Stimulated activated naive CD8-positive, alpha-beta T cell treated with anti-CD3 and anti-CD28 coated beads, Interleukin-15, Interleukin-2, amounts not matched to agents 100 ng/mL and 50 ng/mL, for 24 hours (primary cell): Measurements from ENCODE around the gene FAM193A.
"Not testable (repeated sequence)": the region's sequence is repeated elsewhere in the genome, so short reads cannot be mapped to it uniquely, and the experiment has no call there.

Experiments
- H3K27ac Mint-ChIP-seq: one replicate; pipeline ENCODE4 v1.8.0; 2021; ENCODE audit warnings: mild to moderate bottlenecking, mixed read lengths
- H3K27me3 Mint-ChIP-seq: one replicate; pipeline ENCODE4 v1.8.0; 2021; ENCODE audit warnings: mixed read lengths
- H3K36me3 Mint-ChIP-seq: one replicate; pipeline ENCODE4 v1.8.0; 2021; ENCODE audit warnings: low read depth, mixed read lengths
- H3K4me1 Mint-ChIP-seq: one replicate; pipeline ENCODE4 v1.8.0; 2021; ENCODE audit warnings: low read depth, mixed read lengths
- H3K4me3 Mint-ChIP-seq: one replicate; pipeline ENCODE4 v1.8.0; 2021; ENCODE audit warnings: mild to moderate bottlenecking, mixed read lengths
- H3K9me3 Mint-ChIP-seq: one replicate; pipeline ENCODE4 v1.8.0; 2021; ENCODE audit warnings: mixed read lengths

FAM193A gene

DNA sequence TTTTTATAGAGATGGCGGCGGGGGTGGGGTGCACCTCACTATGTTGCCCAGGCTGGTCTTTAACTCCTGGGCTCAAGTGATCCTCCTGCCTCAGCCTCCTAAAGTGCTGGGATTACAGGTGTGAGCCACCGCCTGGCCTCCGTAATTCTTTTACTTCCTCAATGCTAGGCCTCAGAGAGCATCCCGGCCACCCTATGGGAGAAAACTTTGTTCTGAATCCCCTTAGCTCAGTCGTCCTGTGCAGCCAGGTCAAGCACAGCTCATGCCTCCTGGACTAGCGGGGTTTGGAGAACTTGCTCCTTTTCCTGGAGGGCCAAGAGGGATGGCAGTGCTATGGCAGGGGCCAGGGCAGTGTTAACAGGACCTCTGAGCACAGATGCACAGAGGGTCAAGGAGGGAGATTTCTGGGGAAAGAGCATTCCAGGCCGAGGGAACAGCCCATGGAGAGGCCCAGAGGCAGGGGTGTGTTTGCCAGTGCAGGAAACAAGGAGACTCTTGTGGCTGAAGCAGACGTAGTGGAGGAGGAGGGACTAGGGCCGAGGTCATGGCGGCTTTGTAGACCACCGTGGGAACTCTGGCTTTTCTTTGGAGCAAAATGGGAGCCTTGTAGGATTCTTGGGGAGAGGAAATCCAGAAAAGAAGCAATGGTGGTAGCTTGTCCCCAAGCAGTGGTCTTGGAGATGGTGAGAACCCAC, 229.5 kb downstream of the FAM193A start:
- H3K9me3 Mint-ChIP-seq = peaks cover 4% of the 10 kb centered on the region
- H3K27ac Mint-ChIP-seq = no peak overlapping the region
- peaks cover 9% of the 10 kb centered on the region for H3K36me3 Mint-ChIP-seq
- peaks cover 29% of the 10 kb centered on the region for H3K4me1 Mint-ChIP-seq
- no peak overlapping the region for H3K4me3 Mint-ChIP-seq
- H3K27me3 Mint-ChIP-seq = no peaks in the 10 kb centered on the region

DNA sequence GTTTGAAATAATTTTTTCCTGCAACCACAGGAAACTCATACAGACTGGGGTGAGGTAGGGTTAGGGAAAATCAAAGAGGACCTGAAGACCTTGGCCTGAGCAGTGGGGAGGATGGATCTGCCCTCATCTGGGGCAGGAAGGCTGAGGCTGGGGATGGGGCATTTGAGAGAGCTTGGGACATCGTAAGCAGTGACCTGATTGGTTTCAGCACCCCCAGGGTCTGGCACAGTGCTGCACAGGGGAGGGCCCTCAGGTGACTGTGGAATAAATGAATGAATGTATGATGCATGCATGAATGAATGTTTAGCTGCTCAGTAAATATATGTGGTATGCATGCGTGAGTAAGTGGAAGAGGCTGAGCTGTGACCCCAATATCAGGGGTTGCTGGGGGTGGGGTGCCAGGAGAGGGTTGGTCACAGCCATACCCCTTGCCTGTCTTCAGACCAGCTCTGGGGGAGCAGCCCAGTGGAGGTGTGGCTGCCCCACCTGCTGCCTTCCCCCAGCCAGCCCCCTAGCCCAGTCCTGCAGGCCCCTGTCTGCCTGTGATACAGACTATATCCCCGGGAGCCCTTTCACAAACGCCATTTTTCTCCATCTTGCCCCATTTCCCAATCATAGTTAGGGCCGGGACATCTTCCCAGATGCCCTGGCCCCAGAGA, 230.7 kb downstream of the FAM193A start:
- Mint-ChIP-seq H3K9me3 (peaks cover 8% of the 10 kb centered on the region), H3K4me1 (peaks cover 28% of the 10 kb centered on the region), H3K36me3 (peaks cover 9% of the 10 kb centered on the region), H3K27me3 (no peaks in the 10 kb centered on the region), H3K27ac (no peak overlapping the region), H3K4me3 (no peak overlapping the region)

DNA sequence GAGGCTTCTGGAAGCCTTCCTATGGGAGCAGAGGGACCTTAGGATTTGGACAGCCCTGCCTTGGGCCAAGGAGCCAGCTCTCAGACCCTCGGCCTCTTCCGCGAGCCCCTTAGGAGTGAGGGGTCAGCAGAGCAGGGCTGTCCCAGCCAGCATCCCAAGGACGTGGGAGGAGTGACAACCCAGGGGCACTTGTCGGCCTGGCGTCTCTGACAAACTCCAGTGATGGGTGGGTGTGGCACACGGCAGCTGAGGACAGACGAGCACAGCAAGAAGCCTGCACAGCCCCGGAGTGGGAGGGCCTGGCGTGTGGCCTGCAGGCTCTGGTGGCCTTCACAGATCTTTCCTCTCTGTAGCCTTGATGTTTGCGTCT, 231.2 kb downstream of the FAM193A start:
- Mint-ChIP-seq H3K36me3 (peaks cover 9% of the 10 kb centered on the region), H3K27me3 (no peaks in the 10 kb centered on the region), H3K4me3 (no peak overlapping the region), H3K9me3 (peaks cover 8% of the 10 kb centered on the region), H3K4me1 (peaks cover 28% of the 10 kb centered on the region), H3K27ac (no peak overlapping the region)

- Mint-ChIP-seq H3K27me3 (no peaks in the 10 kb centered on the region), H3K4me1 (peaks cover 28% of the 10 kb centered on the region), H3K9me3 (peaks cover 8% of the 10 kb centered on the region), H3K36me3 (peaks cover 9% of the 10 kb centered on the region), H3K4me3 (no peak overlapping the region), H3K27ac (no peak overlapping the region)
These were observed 231.7 kb downstream of the FAM193A start for GRCh38 chr4:2768124-2768523.

GRCh38 chr4:2768921-2769336, 232.5 kb downstream of the FAM193A start:
- H3K27ac Mint-ChIP-seq = no peak overlapping the region
- H3K27me3 Mint-ChIP-seq = no peaks in the 10 kb centered on the region
- peaks cover 28% of the 10 kb centered on the region for H3K4me1 Mint-ChIP-seq
- peaks cover 8% of the 10 kb centered on the region for H3K9me3 Mint-ChIP-seq
- H3K36me3 Mint-ChIP-seq = peaks cover 9% of the 10 kb centered on the region
- H3K4me3 Mint-ChIP-seq = no peak overlapping the region

DNA sequence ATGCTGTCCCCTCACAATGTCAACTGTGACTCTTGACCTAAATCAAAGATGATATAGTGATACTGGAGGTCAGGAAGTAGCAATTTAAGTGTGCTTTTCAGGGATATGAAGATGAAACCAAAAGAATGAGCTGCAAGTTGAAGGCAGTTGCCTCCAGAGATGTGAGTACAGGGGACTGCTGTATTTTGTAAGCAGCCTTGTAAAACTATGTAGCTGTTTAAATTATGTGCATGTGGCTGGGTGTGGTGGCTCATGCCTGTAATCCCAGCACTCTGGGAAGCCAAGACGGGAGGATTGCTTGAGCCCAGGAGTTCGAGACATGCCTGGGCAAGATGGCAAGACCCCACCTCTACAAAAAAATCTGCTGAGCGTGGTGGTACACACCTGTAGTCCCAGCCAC, 234.8 kb downstream of the FAM193A start:
- Mint-ChIP-seq H3K27me3 (no peaks in the 10 kb centered on the region), H3K4me1 (peaks cover 21% of the 10 kb centered on the region), H3K36me3 (peaks cover 9% of the 10 kb centered on the region), H3K4me3 (no peak overlapping the region), H3K9me3 (peaks cover 8% of the 10 kb centered on the region), H3K27ac (no peak overlapping the region)

- H3K27ac Mint-ChIP-seq, H3K27me3 Mint-ChIP-seq, H3K36me3 Mint-ChIP-seq, H3K4me3 Mint-ChIP-seq: not testable (repeated sequence)
- H3K4me1 Mint-ChIP-seq = peaks cover 14% of the 10 kb centered on the region
- peaks cover 12% of the 10 kb centered on the region for H3K9me3 Mint-ChIP-seq
These were observed 244.2 kb downstream of the FAM193A start for GRCh38 chr4:2780643-2781042.

- H3K36me3 Mint-ChIP-seq = no peaks in the 10 kb centered on the region
- H3K4me1 Mint-ChIP-seq = peaks cover 27% of the 10 kb centered on the region
- H3K4me3 Mint-ChIP-seq = no peak overlapping the region
- peaks cover 12% of the 10 kb centered on the region for H3K9me3 Mint-ChIP-seq
- H3K27me3 Mint-ChIP-seq = no peaks in the 10 kb centered on the region
- H3K27ac Mint-ChIP-seq = no peak overlapping the region
These were observed 245.5 kb downstream of the FAM193A start for GRCh38 chr4:2781911-2782310.
